ENCODE results near the gene CAMK2N2.

- TF ChIP-seq CTCF (IDR thresholded peaks at IDR 0.05) (no peak), EP300 (IDR thresholded peaks at IDR 0.05; ENCODE audit: low read depth) (no peak)
Measured at GRCh38 chr3:184283681-184284080, 22.3 kb upstream of the CAMK2N2 start.

Measured in transverse colon (tissue), 3 donors.